ENCODE results near the gene CD248. TPM values are rescaled to one million over a fixed set of nuclear protein-coding genes. Genes with fewer than 3 reads are reported as not detected.

CD248 gene
- total RNA-seq, 1 donor from 2014 or later, result 31.9 TPM

GRCh38 chr11:66283461-66284105 lies 33.3 kb downstream of the CD248 start:
- peaks cover 4% of the 10 kb centered on the region for H3K27me3 Mint-ChIP-seq
- H3K27ac Mint-ChIP-seq, result peak overlapping the region; percentile 79
- no peaks in the 10 kb centered on the region for H3K9me3 Mint-ChIP-seq
- TF ChIP-seq CTCF (conservative IDR thresholded peaks at IDR 0.05), result peak; percentile 16
- H3K36me3 Mint-ChIP-seq, result no peaks in the 10 kb centered on the region
- DNase-seq (ENCODE audit: extremely low spot score, unreplicated experiment), result no peak
- peaks cover 21% of the 10 kb centered on the region for H3K4me1 Mint-ChIP-seq (ENCODE audit: unreplicated experiment)
- H3K4me3 Mint-ChIP-seq, result no peak overlapping the region

GRCh38 chr11:66282468-66283455 lies 34.1 kb downstream of the CD248 start:
- TF ChIP-seq CTCF (conservative IDR thresholded peaks at IDR 0.05), result peak; percentile 99
- Mint-ChIP-seq H3K27me3 (peaks cover 4% of the 10 kb centered on the region), H3K27ac (peak overlapping the region; percentile 79), H3K4me1 (ENCODE audit: unreplicated experiment) (peaks cover 21% of the 10 kb centered on the region), H3K36me3 (no peaks in the 10 kb centered on the region), H3K9me3 (no peaks in the 10 kb centered on the region), H3K4me3 (peak overlapping the region; percentile 59)
- DNase-seq (ENCODE audit: extremely low spot score, unreplicated experiment), result peak; percentile 100

- TF ChIP-seq CTCF (conservative IDR thresholded peaks at IDR 0.05), result no peak
- DNase-seq (ENCODE audit: extremely low spot score, unreplicated experiment), result no peak
- H3K9me3 Mint-ChIP-seq, result no peaks in the 10 kb centered on the region
- peaks cover 21% of the 10 kb centered on the region for H3K4me1 Mint-ChIP-seq (ENCODE audit: unreplicated experiment)
- peaks cover 4% of the 10 kb centered on the region for H3K27me3 Mint-ChIP-seq
- peak overlapping the region; percentile 79 for H3K27ac Mint-ChIP-seq
- H3K36me3 Mint-ChIP-seq, result no peaks in the 10 kb centered on the region
- peak overlapping the region; percentile 69 for H3K4me3 Mint-ChIP-seq
These were observed 34.9 kb downstream of the CD248 start for GRCh38 chr11:66281776-66282467.

GRCh38 chr11:66281001-66281400 lies 35.8 kb downstream of the CD248 start:
- peak overlapping the region; percentile 79 for H3K27ac Mint-ChIP-seq
- TF ChIP-seq CTCF (conservative IDR thresholded peaks at IDR 0.05), result no peak
- no peaks in the 10 kb centered on the region for H3K9me3 Mint-ChIP-seq
- peaks cover 4% of the 10 kb centered on the region for H3K27me3 Mint-ChIP-seq
- H3K4me1 Mint-ChIP-seq (ENCODE audit: unreplicated experiment), result peaks cover 21% of the 10 kb centered on the region
- H3K36me3 Mint-ChIP-seq, result no peaks in the 10 kb centered on the region
- no peak for DNase-seq (ENCODE audit: extremely low spot score, unreplicated experiment)
- peak overlapping the region; percentile 69 for H3K4me3 Mint-ChIP-seq

- Mint-ChIP-seq H3K4me1 (ENCODE audit: unreplicated experiment) (peaks cover 21% of the 10 kb centered on the region), H3K9me3 (no peaks in the 10 kb centered on the region), H3K4me3 (peak overlapping the region; percentile 81), H3K27ac (no peak overlapping the region), H3K27me3 (peaks cover 4% of the 10 kb centered on the region), H3K36me3 (no peaks in the 10 kb centered on the region)
- DNase-seq (ENCODE audit: extremely low spot score, unreplicated experiment), result no peak
- TF ChIP-seq CTCF (conservative IDR thresholded peaks at IDR 0.05), result no peak
These were observed 36.4 kb downstream of the CD248 start for GRCh38 chr11:66280428-66280827.

All from type B pancreatic cell (in vitro differentiated cells).